Bronchial epithelial cell (primary cell): Measurements from ENCODE around the gene GDI2. TPM values are rescaled to one million over a fixed set of nuclear protein-coding genes. Genes with fewer than 3 reads are reported as not detected.
"Not testable (repeated sequence)": the region's sequence is repeated elsewhere in the genome, so short reads cannot be mapped to it uniquely, and the experiment has no call there.

Experiments used
- DNase-seq: peaks from one replicate; pipeline ENCODE4 v3.0.0-alpha.2; 2010; ENCODE audit warnings: low read depth
- FAIRE-seq: peaks from 2 replicates; lab custom pipeline; 2011; peaks lifted over from hg19 to GRCh38; lab: Jason Lieb, UNC
- H3K27me3 ChIP-seq: 2 replicates; pipeline ENCODE4 v1.5.1; 2011; ENCODE audit warnings: low read length; ENCODE audit not compliant: control insufficient read depth, insufficient read depth
- H3K36me3 ChIP-seq: 2 replicates; pipeline ENCODE4 v1.5.1; 2011; ENCODE audit warnings: low read length; ENCODE audit not compliant: control insufficient read depth, insufficient read depth
- H3K4me3 ChIP-seq: 2 replicates; pipeline ENCODE4 v1.5.1; 2011; ENCODE audit warnings: mild to moderate bottlenecking, low read depth, low read length, control low read depth
- total RNA-seq: library from RNA; depleted of rRNA; stranded (reverse); fragments of >200 nt; gene quantifications from 2 replicates; pipeline ENCODE4 v1.2.1, GENCODE V29; 2014
- TF ChIP-seq, protein P1 (sequence below): IDR thresholded peaks from 2 replicates; pipeline ENCODE4 v1.5.1; 2011; ENCODE audit warnings: mild to moderate bottlenecking, moderate library complexity, low read length, control low read depth, inconsistent platforms; ENCODE audit not compliant: insufficient read depth, severe bottlenecking

The GDI2 gene
- total RNA-seq, 1 donor from 2014 or later = 395 TPM

DNA sequence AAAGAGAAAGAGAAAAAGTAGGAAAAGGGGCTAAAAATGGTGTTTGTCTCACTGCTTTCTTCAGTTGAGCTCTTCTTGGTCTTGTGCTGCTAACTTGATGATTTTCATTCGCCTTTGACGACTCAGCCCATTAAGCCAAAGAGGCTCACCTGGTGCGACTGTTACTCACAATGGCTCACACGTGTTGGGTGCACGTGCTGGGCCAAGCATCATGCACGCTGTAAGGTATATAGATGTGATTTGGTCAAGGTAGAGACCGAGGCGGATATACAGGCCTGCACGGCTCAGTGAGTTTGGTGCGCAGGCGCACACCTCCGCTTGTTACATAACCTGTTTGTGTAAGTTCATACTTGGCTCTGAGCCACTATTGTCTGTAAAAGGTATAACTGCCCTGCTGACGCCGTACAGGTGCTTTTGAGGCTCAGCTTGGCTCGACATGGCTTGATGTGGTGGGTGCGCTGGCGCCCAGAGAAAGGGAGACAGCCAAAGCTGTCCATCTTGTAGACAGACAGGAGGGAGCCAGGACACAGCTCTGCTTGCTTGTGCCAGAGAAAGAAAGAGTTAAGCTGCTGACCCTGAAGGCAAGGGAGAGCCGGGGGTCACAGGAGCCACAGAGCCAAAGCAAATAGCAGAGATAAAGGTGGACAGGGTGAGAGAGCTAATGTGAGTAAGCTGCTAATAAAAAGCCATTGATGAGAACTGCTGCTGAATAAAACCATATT, 42.9 kb upstream of the GDI2 start:
- Histone ChIP-seq H3K27me3 (no peaks in the 10 kb centered on the region), H3K36me3 (no peaks in the 10 kb centered on the region), H3K4me3 (no peak overlapping the region)
- TF ChIP-seq, protein P1, sequence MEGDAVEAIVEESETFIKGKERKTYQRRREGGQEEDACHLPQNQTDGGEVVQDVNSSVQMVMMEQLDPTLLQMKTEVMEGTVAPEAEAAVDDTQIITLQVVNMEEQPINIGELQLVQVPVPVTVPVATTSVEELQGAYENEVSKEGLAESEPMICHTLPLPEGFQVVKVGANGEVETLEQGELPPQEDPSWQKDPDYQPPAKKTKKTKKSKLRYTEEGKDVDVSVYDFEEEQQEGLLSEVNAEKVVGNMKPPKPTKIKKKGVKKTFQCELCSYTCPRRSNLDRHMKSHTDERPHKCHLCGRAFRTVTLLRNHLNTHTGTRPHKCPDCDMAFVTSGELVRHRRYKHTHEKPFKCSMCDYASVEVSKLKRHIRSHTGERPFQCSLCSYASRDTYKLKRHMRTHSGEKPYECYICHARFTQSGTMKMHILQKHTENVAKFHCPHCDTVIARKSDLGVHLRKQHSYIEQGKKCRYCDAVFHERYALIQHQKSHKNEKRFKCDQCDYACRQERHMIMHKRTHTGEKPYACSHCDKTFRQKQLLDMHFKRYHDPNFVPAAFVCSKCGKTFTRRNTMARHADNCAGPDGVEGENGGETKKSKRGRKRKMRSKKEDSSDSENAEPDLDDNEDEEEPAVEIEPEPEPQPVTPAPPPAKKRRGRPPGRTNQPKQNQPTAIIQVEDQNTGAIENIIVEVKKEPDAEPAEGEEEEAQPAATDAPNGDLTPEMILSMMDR = no peak
- DNase-seq (no peak), FAIRE-seq (no peak)

DNA sequence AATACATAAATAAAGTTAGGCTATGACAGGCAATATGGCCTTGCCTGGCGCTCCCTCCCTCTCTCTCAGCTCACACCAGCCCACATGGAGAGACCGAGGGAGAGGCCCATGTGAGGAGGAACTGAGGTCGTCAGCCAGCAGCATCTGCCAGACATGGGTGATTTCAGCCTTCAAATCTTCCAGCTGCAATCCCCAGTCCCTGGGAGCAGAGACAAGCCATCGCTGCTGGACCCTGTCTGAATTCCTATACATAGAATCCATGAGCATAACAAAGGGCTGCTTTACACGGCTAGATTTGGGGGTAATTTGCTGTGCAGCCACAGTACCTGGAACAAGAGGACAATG, 40.9 kb upstream of the GDI2 start:
- DNase-seq = no peak
- TF ChIP-seq, protein P1 = no peak
- no peaks in the 10 kb centered on the region for H3K27me3 ChIP-seq
- H3K4me3 ChIP-seq = no peak overlapping the region
- no peaks in the 10 kb centered on the region for H3K36me3 ChIP-seq
- FAIRE-seq = no peak

DNA sequence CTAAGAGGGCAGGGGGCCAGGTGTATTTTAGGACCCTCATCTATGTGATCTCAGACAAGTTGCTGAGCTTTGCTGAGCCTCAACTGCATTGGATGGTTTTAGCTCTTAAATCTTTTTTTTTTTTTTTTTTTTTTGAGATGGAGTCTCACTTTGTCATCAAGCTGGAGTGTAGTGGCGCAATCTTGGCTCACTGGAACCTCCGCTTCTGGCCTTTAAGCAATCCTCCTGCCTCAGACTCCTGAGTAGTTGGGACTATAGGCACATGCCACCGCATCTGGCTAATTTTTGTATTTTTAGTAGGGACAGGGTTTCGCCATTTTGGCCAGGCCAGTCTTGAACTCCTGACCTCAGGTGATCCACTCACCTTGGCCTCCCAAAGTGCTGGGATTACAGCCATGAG, 33.4 kb upstream of the GDI2 start:
- not testable (repeated sequence) for FAIRE-seq, H3K27me3 ChIP-seq, DNase-seq, H3K36me3 ChIP-seq, H3K4me3 ChIP-seq

DNA sequence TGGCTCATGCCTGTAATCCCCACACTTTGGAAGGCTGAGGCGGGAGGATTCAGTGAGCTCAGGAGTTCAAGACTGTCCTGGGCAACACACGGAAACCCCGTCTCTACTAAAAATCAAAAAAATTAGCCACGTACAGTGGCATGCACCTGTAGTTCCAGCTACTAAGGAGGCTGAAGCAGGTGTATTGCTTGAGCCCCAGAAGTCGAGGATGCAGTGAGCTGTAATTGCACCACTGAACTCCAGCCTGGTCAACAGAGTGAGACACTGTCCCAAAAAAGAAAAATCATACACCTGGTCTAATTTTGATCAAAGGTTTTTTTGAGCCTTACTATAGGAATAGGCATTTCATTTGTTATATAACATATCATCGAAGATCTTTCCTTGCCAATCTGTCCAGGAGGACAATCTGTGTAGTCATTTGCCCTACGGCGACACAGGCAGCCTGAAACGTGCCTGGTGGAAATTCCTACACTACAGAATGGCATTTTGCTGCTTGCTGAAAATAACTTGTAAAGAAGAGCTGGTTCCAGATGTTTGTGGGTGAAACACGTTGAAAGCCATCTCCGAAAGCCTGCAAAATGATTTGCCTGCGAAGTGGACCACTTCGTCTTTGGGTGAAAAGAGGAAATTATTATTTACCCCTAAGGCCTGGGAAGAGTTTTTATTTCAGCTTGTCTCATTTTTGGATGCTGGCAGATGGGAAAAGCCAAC, 31.3 kb upstream of the GDI2 start:
- FAIRE-seq (no peak), DNase-seq (no peak)
- peaks cover 6% of the 10 kb centered on the region for H3K27me3 ChIP-seq
- no peak overlapping the region for H3K4me3 ChIP-seq
- TF ChIP-seq, protein P1 = no peak
- no peaks in the 10 kb centered on the region for H3K36me3 ChIP-seq

DNA sequence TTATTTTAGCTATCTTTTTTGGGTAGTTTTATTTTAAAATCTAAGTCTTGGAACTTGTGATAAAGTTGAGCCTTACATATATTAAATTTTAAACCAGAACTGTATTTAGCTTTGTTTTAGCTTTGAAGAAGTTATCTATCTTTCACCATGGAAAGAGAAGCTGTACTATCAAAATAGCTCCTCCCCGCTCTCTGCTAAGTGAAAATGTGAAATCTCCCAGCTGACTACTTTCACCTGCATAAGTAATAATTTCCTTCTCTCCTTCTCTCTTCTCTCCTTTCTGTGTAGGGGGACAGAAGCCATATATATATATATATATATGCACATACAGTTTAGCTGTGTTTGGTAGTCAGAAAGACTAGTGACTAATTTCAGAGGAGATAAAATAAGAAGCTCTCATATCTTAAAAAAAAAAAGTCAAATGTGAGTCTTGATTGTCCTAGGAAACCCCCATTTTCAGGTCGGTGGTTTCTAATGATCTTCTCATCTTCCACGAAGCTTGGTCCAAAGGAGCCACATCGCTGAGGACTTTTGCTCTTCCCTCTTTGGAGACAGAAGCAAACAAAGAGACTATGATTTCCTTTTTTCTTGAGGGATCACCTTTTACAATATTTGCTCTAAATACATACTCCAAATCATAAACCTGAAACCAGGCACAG, 30.6 kb upstream of the GDI2 start:
- DNase-seq (no peak), FAIRE-seq (no peak)
- peaks cover 6% of the 10 kb centered on the region for H3K27me3 ChIP-seq
- no peaks in the 10 kb centered on the region for H3K36me3 ChIP-seq
- H3K4me3 ChIP-seq = no peak overlapping the region
- TF ChIP-seq, protein P1 = no peak

DNA sequence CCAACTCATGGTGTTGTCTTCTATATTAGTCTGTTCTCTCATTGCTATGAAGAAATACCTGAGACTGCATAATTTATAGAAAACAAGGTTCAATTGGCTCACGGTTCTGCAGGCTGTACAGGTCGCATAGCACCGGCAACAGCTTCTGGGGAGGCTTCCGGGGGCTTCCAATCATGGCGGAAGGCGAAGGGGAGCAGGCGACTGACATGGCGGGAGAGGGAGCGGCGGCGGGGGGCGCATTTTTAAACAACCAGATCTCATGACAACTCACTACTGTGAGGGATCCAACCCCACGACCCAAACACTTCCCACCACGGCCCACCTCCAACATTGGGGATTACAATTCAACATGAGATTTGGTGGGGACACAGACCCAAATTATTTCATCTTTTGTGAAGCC, 28.7 kb upstream of the GDI2 start:
- peaks cover 6% of the 10 kb centered on the region for H3K27me3 ChIP-seq
- no peak overlapping the region for H3K4me3 ChIP-seq
- H3K36me3 ChIP-seq = no peaks in the 10 kb centered on the region
- FAIRE-seq (no peak), DNase-seq (no peak)
- TF ChIP-seq, protein P1 = no peak
